Neural crest cell (in vitro differentiated cells): ENCODE results near the gene SLC12A6. TPM values are rescaled to one million over a fixed set of nuclear protein-coding genes. Genes with fewer than 3 reads are reported as not detected.
"Not testable (repeated sequence)": the region's sequence is repeated elsewhere in the genome, so short reads cannot be mapped to it uniquely, and the experiment has no call there.

ENCODE experiments used
- DNase-seq: peaks from one replicate; pipeline ENCODE4 v3.0.0; 2021; ENCODE audit warnings: low read depth, mixed read lengths, low spot score
- H3K27ac Mint-ChIP-seq: one replicate; pipeline ENCODE4 v1.8.0; 2021; ENCODE audit warnings: mild to moderate bottlenecking, mixed read lengths; ENCODE audit not compliant: unreplicated experiment
- H3K27me3 Mint-ChIP-seq: 2 replicates; pipeline ENCODE4 v1.8.0; 2021; ENCODE audit warnings: low read depth, mild to moderate bottlenecking, mixed read lengths
- H3K36me3 Mint-ChIP-seq: 2 replicates; pipeline ENCODE4 v1.8.0; 2021; ENCODE audit warnings: low read depth, mild to moderate bottlenecking, mixed read lengths
- H3K4me1 Mint-ChIP-seq: 2 replicates; pipeline ENCODE4 v1.8.0; 2021; ENCODE audit warnings: mixed read lengths
- H3K4me3 Mint-ChIP-seq: one replicate; pipeline ENCODE4 v1.8.0; 2021; ENCODE audit warnings: mild to moderate bottlenecking, mixed read lengths
- H3K9me3 Mint-ChIP-seq: 2 replicates; pipeline ENCODE4 v1.8.0; 2021; ENCODE audit warnings: mixed read lengths
- total RNA-seq: library from RNA; stranded (reverse); gene quantifications from 2 replicates; pipeline ENCODE4 v1.2.1, GENCODE V29; 2021
- TF ChIP-seq, protein P1 (sequence below): fragments of 200-600 bp; sonication (generic); conservative IDR thresholded peaks from 2 replicates; pipeline ENCODE4 v1.5.0; 2021; ENCODE audit warnings: antibody characterized with exemption, mild to moderate bottlenecking

SLC12A6 gene
- total RNA-seq, 1 donor from 2014 or later = 10.9 TPM

DNA sequence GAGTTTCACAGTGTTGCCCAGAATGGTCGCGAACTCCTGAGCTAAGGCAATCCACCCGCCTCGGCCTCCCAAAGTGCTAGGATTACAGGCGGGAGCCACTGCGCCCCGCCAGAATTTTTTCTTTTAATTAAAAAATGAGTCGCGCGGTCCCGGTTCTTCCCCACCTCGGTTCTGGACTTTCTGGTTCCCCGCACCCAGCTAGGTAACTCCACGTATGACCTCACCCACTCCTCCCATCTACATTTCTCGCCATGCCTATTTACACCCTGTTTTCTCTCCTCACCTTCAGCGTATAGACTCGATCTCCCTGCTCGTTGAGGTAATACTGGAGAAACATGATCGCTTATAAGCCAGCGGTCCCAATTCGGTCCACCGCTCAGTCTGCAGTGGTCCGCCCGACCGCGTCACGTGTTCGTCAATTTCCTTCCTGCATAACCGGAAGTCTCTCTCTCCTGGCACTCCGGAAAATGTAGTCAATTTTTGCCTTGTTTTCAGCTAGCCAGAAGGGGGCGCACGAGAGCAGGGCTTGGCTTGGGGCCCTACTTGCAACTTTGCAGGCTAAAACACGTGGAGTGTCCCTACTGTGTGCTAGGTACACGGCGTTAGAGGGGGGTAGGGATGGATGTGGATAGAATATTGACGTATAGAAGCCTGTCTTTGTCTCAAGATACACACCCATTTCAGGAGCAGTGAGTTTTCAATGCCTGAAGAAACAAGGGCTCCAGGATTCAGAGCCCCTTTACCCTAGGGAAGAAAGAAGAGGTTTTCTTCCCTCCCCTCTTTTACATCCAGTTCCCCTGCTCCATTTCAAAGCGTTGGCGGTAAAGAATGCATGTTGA is 5.4 kb upstream of the SLC12A6 start, which contains the start of the genes NOP10 and NUTM1:
NOP10 (minus strand) TSS at position 400 of the 839 bp plus-strand sequence; CDS start at position 337, 63 bp downstream.
NUTM1 (plus strand) TSS at position 579 of the 839 bp plus-strand sequence. CDS start 382 bp downstream, outside the sequence.
- peak within 1 kb of the TSS; percentile 12 for H3K4me3 Mint-ChIP-seq
- H3K9me3 Mint-ChIP-seq = no peaks in the 10 kb centered on the region
- peaks cover 19% of the 10 kb centered on the region for H3K4me1 Mint-ChIP-seq
- peak within 1 kb of the TSS; percentile 93 for H3K27ac Mint-ChIP-seq
- H3K36me3 Mint-ChIP-seq = peaks cover 12% of the 10 kb centered on the region
- TF ChIP-seq, protein P1, sequence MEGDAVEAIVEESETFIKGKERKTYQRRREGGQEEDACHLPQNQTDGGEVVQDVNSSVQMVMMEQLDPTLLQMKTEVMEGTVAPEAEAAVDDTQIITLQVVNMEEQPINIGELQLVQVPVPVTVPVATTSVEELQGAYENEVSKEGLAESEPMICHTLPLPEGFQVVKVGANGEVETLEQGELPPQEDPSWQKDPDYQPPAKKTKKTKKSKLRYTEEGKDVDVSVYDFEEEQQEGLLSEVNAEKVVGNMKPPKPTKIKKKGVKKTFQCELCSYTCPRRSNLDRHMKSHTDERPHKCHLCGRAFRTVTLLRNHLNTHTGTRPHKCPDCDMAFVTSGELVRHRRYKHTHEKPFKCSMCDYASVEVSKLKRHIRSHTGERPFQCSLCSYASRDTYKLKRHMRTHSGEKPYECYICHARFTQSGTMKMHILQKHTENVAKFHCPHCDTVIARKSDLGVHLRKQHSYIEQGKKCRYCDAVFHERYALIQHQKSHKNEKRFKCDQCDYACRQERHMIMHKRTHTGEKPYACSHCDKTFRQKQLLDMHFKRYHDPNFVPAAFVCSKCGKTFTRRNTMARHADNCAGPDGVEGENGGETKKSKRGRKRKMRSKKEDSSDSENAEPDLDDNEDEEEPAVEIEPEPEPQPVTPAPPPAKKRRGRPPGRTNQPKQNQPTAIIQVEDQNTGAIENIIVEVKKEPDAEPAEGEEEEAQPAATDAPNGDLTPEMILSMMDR = peak; percentile 99
- peaks cover 5% of the 10 kb centered on the region for H3K27me3 Mint-ChIP-seq
- peak; percentile 94 for DNase-seq

GRCh38 chr15:34342213-34342736 is 4.7 kb upstream of the SLC12A6 start:
- Mint-ChIP-seq H3K4me1 (peaks cover 20% of the 10 kb centered on the region), H3K36me3 (peaks cover 12% of the 10 kb centered on the region), H3K27ac (peak overlapping the region; percentile 93)
- not testable (repeated sequence) for H3K9me3 Mint-ChIP-seq, H3K27me3 Mint-ChIP-seq, H3K4me3 Mint-ChIP-seq, DNase-seq

- no peak for DNase-seq
- Mint-ChIP-seq H3K36me3 (peaks cover 12% of the 10 kb centered on the region), H3K9me3 (no peaks in the 10 kb centered on the region), H3K4me1 (peaks cover 27% of the 10 kb centered on the region), H3K27me3 (peaks cover 9% of the 10 kb centered on the region), H3K27ac (peak overlapping the region; percentile 93), H3K4me3 (no peak overlapping the region)
- TF ChIP-seq, protein P1 = no peak
Observed at GRCh38 chr15:34341381-34342212, 4.0 kb upstream of the SLC12A6 start.

- H3K4me1 Mint-ChIP-seq = peaks cover 28% of the 10 kb centered on the region
- peaks cover 12% of the 10 kb centered on the region for H3K36me3 Mint-ChIP-seq
- H3K27me3 Mint-ChIP-seq = peaks cover 4% of the 10 kb centered on the region
- DNase-seq = no peak
- TF ChIP-seq, protein P1 = no peak
- H3K4me3 Mint-ChIP-seq = peak overlapping the region; percentile 68
- H3K27ac Mint-ChIP-seq = no peak overlapping the region
- H3K9me3 Mint-ChIP-seq = no peaks in the 10 kb centered on the region
Observed at GRCh38 chr15:34339946-34340345, 2.4 kb upstream of the SLC12A6 start.

DNA sequence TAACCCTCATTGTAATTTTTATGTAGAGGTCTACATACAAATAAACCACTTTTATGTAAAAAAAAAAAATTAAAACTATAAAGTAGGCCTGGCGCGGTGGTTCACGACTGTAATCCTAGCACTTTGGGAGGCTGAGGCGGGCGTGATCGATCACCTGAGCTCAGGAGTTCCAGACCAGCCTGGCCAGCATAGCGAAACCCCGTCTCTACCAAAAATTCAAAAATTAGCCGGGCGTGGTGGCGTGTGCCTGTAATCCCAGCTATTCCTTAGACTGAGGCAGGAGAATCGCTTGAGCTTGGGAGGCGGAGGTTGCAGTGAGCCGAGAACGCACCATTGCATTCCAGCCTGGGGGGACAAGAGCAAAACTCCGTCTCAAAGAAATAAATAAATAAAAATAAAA is 766 bp upstream of the SLC12A6 start:
- DNase-seq = no peak
- peaks cover 12% of the 10 kb centered on the region for H3K36me3 Mint-ChIP-seq
- H3K4me3 Mint-ChIP-seq = peak overlapping the region; percentile 88
- peaks cover 28% of the 10 kb centered on the region for H3K4me1 Mint-ChIP-seq
- H3K9me3 Mint-ChIP-seq = no peaks in the 10 kb centered on the region
- H3K27me3 Mint-ChIP-seq = peaks cover 4% of the 10 kb centered on the region
- TF ChIP-seq, protein P1 = no peak
- H3K27ac Mint-ChIP-seq = no peak overlapping the region
